H9 (cell line): ENCODE data around the gene SV2C. TPM values are rescaled to one million over a fixed set of nuclear protein-coding genes. Genes with fewer than 3 reads are reported as not detected.

Experiments used
- DNase-seq: peaks from one replicate; pipeline ENCODE4 v3.0.0-alpha.2; 2017
- H2AFZ ChIP-seq: one replicate; pipeline ENCODE4 v1.6.1; 2013; ENCODE audit warnings: mild to moderate bottlenecking, low read length, control low read depth, moderate library complexity
- H2AK5ac ChIP-seq: 2 replicates; pipeline ENCODE4 v1.6.1; 2013; ENCODE audit warnings: low read length, control low read depth, mixed read lengths; ENCODE audit not compliant: insufficient read length
- H2BK120ac ChIP-seq: one replicate; pipeline ENCODE4 v1.6.1; 2013; ENCODE audit warnings: low read depth, mild to moderate bottlenecking, low read length, control low read depth, inconsistent platforms; ENCODE audit not compliant: poor library complexity, severe bottlenecking
- H2BK12ac ChIP-seq: 2 replicates; pipeline ENCODE4 v1.6.1; 2013; ENCODE audit warnings: low read length, control low read depth, mixed read lengths, low read depth; ENCODE audit not compliant: insufficient read length
- H2BK15ac ChIP-seq: 2 replicates; pipeline ENCODE4 v1.6.1; 2013; ENCODE audit warnings: low read depth, low read length, control low read depth
- H2BK20ac ChIP-seq: one replicate; pipeline ENCODE4 v1.6.1; 2013; ENCODE audit warnings: low read depth, mild to moderate bottlenecking, low read length, control low read depth, inconsistent platforms; ENCODE audit not compliant: poor library complexity, severe bottlenecking
- H2BK5ac ChIP-seq: 2 replicates; pipeline ENCODE4 v1.6.1; 2013; ENCODE audit warnings: low read length, control low read depth, mixed read lengths; ENCODE audit not compliant: insufficient read length
- H3K14ac ChIP-seq: 2 replicates; pipeline ENCODE4 v1.6.1; 2013; ENCODE audit warnings: low read length, control low read depth; ENCODE audit not compliant: insufficient read depth
- H3K18ac ChIP-seq: 2 replicates; pipeline ENCODE4 v1.6.1; 2013; ENCODE audit warnings: low read depth, mild to moderate bottlenecking, mixed read lengths, low read length, control low read depth; ENCODE audit not compliant: insufficient read length
- H3K23ac ChIP-seq: 2 replicates; pipeline ENCODE4 v1.6.1; 2013; ENCODE audit warnings: low read length, control low read depth, mixed read lengths, low read depth; ENCODE audit not compliant: insufficient read length
- H3K23me2 ChIP-seq: 2 replicates; pipeline ENCODE4 v1.6.1; 2013; ENCODE audit warnings: low read depth, mild to moderate bottlenecking, mixed read lengths, low read length, control low read depth; ENCODE audit not compliant: insufficient read length, poor library complexity, severe bottlenecking
- H3K27ac ChIP-seq: 2 replicates; pipeline ENCODE4 v1.5.1; 2013; ENCODE audit warnings: low read length, control low read depth, mixed read lengths, low read depth; ENCODE audit not compliant: insufficient read length
- H3K27me3 ChIP-seq: 2 replicates; pipeline ENCODE4 v1.6.1; 2013; ENCODE audit warnings: low read length, control low read depth, inconsistent platforms; ENCODE audit not compliant: insufficient read depth
- H3K4ac ChIP-seq: 2 replicates; pipeline ENCODE4 v1.6.1; 2013; ENCODE audit warnings: low read depth, mild to moderate bottlenecking, control low read depth, inconsistent platforms, low read length, moderate library complexity
- H3K4me1 ChIP-seq: 2 replicates; pipeline ENCODE4 v1.6.1; 2013; ENCODE audit warnings: low read length, control low read depth, inconsistent platforms; ENCODE audit not compliant: insufficient read depth
- H3K4me2 ChIP-seq: 2 replicates; pipeline ENCODE4 v1.6.1; 2013; ENCODE audit warnings: low read length, control low read depth, mixed read lengths; ENCODE audit not compliant: insufficient read length, insufficient read depth
- H3K56ac ChIP-seq: 2 replicates; pipeline ENCODE4 v1.6.1; 2013; ENCODE audit warnings: low read depth, mild to moderate bottlenecking, mixed read lengths, low read length, control low read depth; ENCODE audit not compliant: insufficient read length
- H3K79me1 ChIP-seq: 2 replicates; pipeline ENCODE4 v1.6.1; 2013; ENCODE audit warnings: low read depth, mild to moderate bottlenecking, moderate library complexity, low read length, control low read depth, inconsistent platforms; ENCODE audit not compliant: insufficient read depth, poor library complexity, severe bottlenecking
- H3K79me2 ChIP-seq: 2 replicates; pipeline ENCODE4 v1.6.1; 2013; ENCODE audit warnings: low read length, control low read depth, inconsistent platforms; ENCODE audit not compliant: insufficient read depth
- H3K9ac ChIP-seq: 2 replicates; pipeline ENCODE4 v1.6.1; 2013; ENCODE audit warnings: low read length, control low read depth, mixed read lengths; ENCODE audit not compliant: insufficient read length; ENCODE audit errors: extremely low read depth
- H3K9me3 ChIP-seq: one replicate; pipeline ENCODE4 v1.6.1; 2013; ENCODE audit warnings: low read depth, low read length, inconsistent platforms; ENCODE audit not compliant: control insufficient read depth
- H3T11ph ChIP-seq: one replicate; pipeline ENCODE4 v1.6.1; 2013; ENCODE audit warnings: mild to moderate bottlenecking, low read length, control low read depth, inconsistent platforms
- H4K20me1 ChIP-seq: one replicate; pipeline ENCODE4 v1.6.1; 2013; ENCODE audit not compliant: control insufficient read depth, insufficient read length, insufficient read depth
- H4K5ac ChIP-seq: 2 replicates; pipeline ENCODE4 v1.6.1; 2013; ENCODE audit warnings: low read depth, mild to moderate bottlenecking, mixed read lengths, low read length, control low read depth; ENCODE audit not compliant: insufficient read length
- H4K8ac ChIP-seq: replicated peaks from 2 replicates; pipeline ENCODE4 v1.6.1; 2013; ENCODE audit warnings: low read length, control low read depth, mixed read lengths, low read depth; ENCODE audit not compliant: insufficient read length
- H4K91ac ChIP-seq: 2 replicates; pipeline ENCODE4 v1.6.1; 2013; ENCODE audit warnings: low read depth, mild to moderate bottlenecking, moderate library complexity, mixed read lengths, low read length, control low read depth; ENCODE audit not compliant: insufficient read length
- H3K27ac Mint-ChIP-seq, 3 experiments: 2 replicates in 2 of 3; 3 replicates in 1 of 3; pipeline ENCODE4 v1.8.0; 2020 to 2021; ENCODE audit warnings: mixed read lengths in 3 of 3, mild to moderate bottlenecking in 1 of 3, moderate library complexity in 1 of 3
- H3K27me3 Mint-ChIP-seq: 2 replicates; pipeline ENCODE4 v1.8.0; 2021; ENCODE audit warnings: low read depth, mild to moderate bottlenecking, moderate library complexity, mixed read lengths
- H3K36me3 Mint-ChIP-seq, 3 experiments: 2 replicates in 2 of 3; 3 replicates in 1 of 3; pipeline ENCODE4 v1.8.0; 2020 to 2021; ENCODE audit warnings: low read depth in 3 of 3, mixed read lengths in 3 of 3; ENCODE audit not compliant: insufficient read depth in 1 of 3
- H3K4me1 Mint-ChIP-seq, 2 experiments: 2 replicates each; pipeline ENCODE4 v1.8.0; 2020; ENCODE audit warnings: mixed read lengths in 2 of 2
- H3K4me3 Mint-ChIP-seq, 2 experiments: 2 replicates in 1 of 2; 3 replicates in 1 of 2; pipeline ENCODE4 v1.8.0; 2020 to 2021; ENCODE audit warnings: mild to moderate bottlenecking in 2 of 2, mixed read lengths in 2 of 2, moderate library complexity in 1 of 2
- H3K9me3 Mint-ChIP-seq, 2 experiments: 2 replicates in 1 of 2; 3 replicates in 1 of 2; pipeline ENCODE4 v1.8.0; 2020; ENCODE audit warnings: mild to moderate bottlenecking in 2 of 2, mixed read lengths in 2 of 2, moderate library complexity in 1 of 2
- CTCF ChIP-seq: fragments of 200-600 bp; sonication (generic); conservative IDR thresholded peaks from 3 replicates; pipeline ENCODE4 v1.8.0; 2021; ENCODE audit warnings: antibody characterized with exemption, mild to moderate bottlenecking
- WGBS: extraction: QIAGEN DNeasy Blood & Tissue Kit; methylation state at CpG from one replicate; pipeline ENCODE4 v1.1.7; 2013; ENCODE audit warnings: missing lambda C conversion rate, low lambda C conversion rate, mixed read lengths; ENCODE audit not compliant: insufficient read length; ENCODE audit errors: extremely low coverage; 5-methylcytosine and 5-hydroxymethylcytosine counted together
- total RNA-seq: library from RNA; stranded (reverse); gene quantifications from 2 replicates; pipeline ENCODE4 v1.2.1, GENCODE V29; 2021

The SV2C gene
- total RNA-seq, 1 experiment from 2014 or later = 0.09 TPM

- H3K4me3 Mint-ChIP-seq = no peak overlapping the region
- H4K91ac ChIP-seq = no peak overlapping the region
These were observed 121.5 kb downstream of the SV2C start for GRCh38 chr5:76204713-76205112.

More at GRCh38 chr5:76204713-76205112, 121.5 kb downstream of the SV2C start:
- Histone ChIP-seq H4K5ac (no peak overlapping the region), H2BK20ac (no peak overlapping the region), H3K79me2 (no peaks in the 10 kb centered on the region), H3K56ac (no peak overlapping the region), H3K4me2 (no peak overlapping the region), H3K4ac (no peak overlapping the region), H3K14ac (no peak overlapping the region), H2BK15ac (no peak overlapping the region), H3K9me3 (no peaks in the 10 kb centered on the region), H2BK12ac (no peak overlapping the region), H3K23me2 (no peaks in the 10 kb centered on the region), H3K9ac (no peak overlapping the region), H3K18ac (no peak overlapping the region), H2AK5ac (no peak overlapping the region), H3K79me1 (no peaks in the 10 kb centered on the region), H4K8ac (no peak overlapping the region), H3K23ac (no peak overlapping the region), H3K27ac (no peak overlapping the region), H3K4me1 (no peaks in the 10 kb centered on the region), H2AFZ (no peak overlapping the region), H2BK5ac (no peak overlapping the region), H4K20me1 (no peaks in the 10 kb centered on the region), H3K27me3 (no peaks in the 10 kb centered on the region), H2BK120ac (no peak overlapping the region), H3T11ph (no peak overlapping the region)
- peaks cover 0 to 7% of the 10 kb centered on the region in 2 experiments; a peak in 2 of 4 replicates for H3K4me1 Mint-ChIP-seq
- TF ChIP-seq CTCF = no peak
- H3K36me3 Mint-ChIP-seq = peaks cover 2 to 3% (median 2%) of the 10 kb centered on the region in 3 experiments; a peak in 4 of 7 replicates
- no peak for DNase-seq
- peaks cover 3% of the 10 kb centered on the region in 2 experiments; a peak in 3 of 5 replicates for H3K9me3 Mint-ChIP-seq
- H3K27ac Mint-ChIP-seq = no peak overlapping the region
- no CpG with 5 or more reads among the region's 3 CpGs for WGBS
- no peaks in the 10 kb centered on the region for H3K27me3 Mint-ChIP-seq
